ENCODE results near the gene RPP25L.

The RPP25L gene

GRCh38 chr9:34575241-34575640 is 36.7 kb downstream of the RPP25L start:
- TF ChIP-seq, protein P1, sequence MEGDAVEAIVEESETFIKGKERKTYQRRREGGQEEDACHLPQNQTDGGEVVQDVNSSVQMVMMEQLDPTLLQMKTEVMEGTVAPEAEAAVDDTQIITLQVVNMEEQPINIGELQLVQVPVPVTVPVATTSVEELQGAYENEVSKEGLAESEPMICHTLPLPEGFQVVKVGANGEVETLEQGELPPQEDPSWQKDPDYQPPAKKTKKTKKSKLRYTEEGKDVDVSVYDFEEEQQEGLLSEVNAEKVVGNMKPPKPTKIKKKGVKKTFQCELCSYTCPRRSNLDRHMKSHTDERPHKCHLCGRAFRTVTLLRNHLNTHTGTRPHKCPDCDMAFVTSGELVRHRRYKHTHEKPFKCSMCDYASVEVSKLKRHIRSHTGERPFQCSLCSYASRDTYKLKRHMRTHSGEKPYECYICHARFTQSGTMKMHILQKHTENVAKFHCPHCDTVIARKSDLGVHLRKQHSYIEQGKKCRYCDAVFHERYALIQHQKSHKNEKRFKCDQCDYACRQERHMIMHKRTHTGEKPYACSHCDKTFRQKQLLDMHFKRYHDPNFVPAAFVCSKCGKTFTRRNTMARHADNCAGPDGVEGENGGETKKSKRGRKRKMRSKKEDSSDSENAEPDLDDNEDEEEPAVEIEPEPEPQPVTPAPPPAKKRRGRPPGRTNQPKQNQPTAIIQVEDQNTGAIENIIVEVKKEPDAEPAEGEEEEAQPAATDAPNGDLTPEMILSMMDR (IDR thresholded peaks at IDR 0.05; ENCODE audit: low read depth, low read length) = no peak

GRCh38 chr9:34574571-34574970 is 37.3 kb downstream of the RPP25L start:
- no peak overlapping the region for H3K4me3 ChIP-seq (ENCODE audit: low read depth, low read length)
- TF ChIP-seq, protein P1 (IDR thresholded peaks at IDR 0.05; ENCODE audit: low read depth, low read length) = no peak

More at GRCh38 chr9:34575241-34575640, 36.7 kb downstream of the RPP25L start:
- no peak overlapping the region for H3K4me3 ChIP-seq (ENCODE audit: low read depth, low read length)

DNA sequence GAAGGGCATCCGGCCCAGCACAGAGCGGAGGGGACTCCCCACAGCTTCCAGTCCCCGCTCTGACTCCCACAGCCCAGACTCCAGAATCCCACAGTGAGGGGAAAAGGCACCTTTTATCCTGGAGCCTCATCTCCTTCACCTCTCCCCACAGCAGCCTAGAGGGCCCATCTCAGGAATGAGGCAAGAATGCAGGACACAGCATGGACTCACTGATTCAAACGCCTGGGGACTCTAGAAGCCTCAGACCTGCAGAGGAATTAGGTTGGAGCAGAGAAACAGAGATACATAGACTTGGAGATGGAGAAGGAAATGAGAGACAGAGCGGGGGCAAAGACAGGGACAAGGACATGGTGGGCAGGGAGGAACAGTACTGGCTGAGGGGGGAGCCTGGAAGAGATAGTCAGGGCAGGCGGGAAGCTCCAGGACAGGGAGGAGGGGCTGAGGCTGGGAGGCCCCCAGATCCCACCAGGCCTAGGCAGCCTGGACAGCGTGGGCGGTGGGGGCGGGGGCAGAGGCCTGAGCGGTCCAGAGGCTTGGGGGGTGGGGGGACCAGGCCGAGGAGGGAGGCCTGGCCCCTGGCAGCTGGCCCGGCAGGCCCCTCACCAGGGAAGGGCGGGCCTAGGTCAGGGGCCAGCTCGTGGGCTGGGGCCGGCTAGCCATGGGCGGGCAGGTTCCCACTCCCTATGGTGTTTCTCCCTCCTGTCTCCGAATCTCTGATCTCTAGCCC is 38.1 kb downstream of the RPP25L start:
- TF ChIP-seq, protein P1 (IDR thresholded peaks at IDR 0.05; ENCODE audit: low read depth, low read length) = no peak
- no peak overlapping the region for H3K4me3 ChIP-seq (ENCODE audit: low read depth, low read length)

- H3K4me3 ChIP-seq (ENCODE audit: low read depth, low read length) = no peak overlapping the region
- TF ChIP-seq, protein P1 (IDR thresholded peaks at IDR 0.05; ENCODE audit: low read depth, low read length) = no peak
Observed at GRCh38 chr9:34572628-34573027, 39.3 kb downstream of the RPP25L start.

- TF ChIP-seq, protein P1 (IDR thresholded peaks at IDR 0.05; ENCODE audit: low read depth, low read length) = no peak
- no peak overlapping the region for H3K4me3 ChIP-seq (ENCODE audit: low read depth, low read length)
Observed at GRCh38 chr9:34572092-34572491, 39.8 kb downstream of the RPP25L start.

DNA sequence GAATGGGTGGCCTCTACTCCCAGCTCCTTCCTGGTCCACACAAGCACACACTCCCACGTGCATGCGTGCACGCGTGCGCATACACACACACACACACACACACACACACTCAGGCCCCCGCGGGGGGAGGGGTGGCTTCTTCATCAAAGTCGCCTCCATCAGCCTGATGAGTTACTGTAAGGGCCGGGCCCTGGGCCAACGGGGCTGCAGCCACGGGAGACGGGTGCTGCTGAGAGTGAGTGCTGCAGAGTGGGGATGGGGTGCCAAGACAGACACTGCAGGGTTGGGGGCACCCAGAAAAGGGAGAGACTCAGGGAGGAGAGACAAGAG is 40.5 kb downstream of the RPP25L start:
- H3K4me3 ChIP-seq (ENCODE audit: low read depth, low read length) = no peak overlapping the region
- TF ChIP-seq, protein P1 (IDR thresholded peaks at IDR 0.05; ENCODE audit: low read depth, low read length) = no peak

- TF ChIP-seq, protein P1 (IDR thresholded peaks at IDR 0.05; ENCODE audit: low read depth, low read length) = no peak
- no peak overlapping the region for H3K4me3 ChIP-seq (ENCODE audit: low read depth, low read length)
Observed at GRCh38 chr9:34570809-34571480, 41.0 kb downstream of the RPP25L start.
